HG03469 (cell line): Measurements from ENCODE around the gene BRAF.
"Not testable (repeated sequence)": the region's sequence is repeated elsewhere in the genome, so short reads cannot be mapped to it uniquely, and the experiment has no call there.

Experiments used
- ATAC-seq: cut with Tn5 transposase; IDR thresholded peaks from one replicate; pipeline ENCODE4 v1.9.1; 2021; ENCODE audit warnings: mild to moderate bottlenecking, moderate library complexity, moderate number of reproducible peaks; ENCODE audit not compliant: unreplicated experiment

The BRAF gene

GRCh38 chr7:140669862-140670261 is 254.9 kb downstream of the BRAF start:
- not testable (repeated sequence) for ATAC-seq

- ATAC-seq, result no peak
These were observed 255.4 kb downstream of the BRAF start for GRCh38 chr7:140669352-140669751.
